HG02642 (cell line): ENCODE measurements around the gene EVA1B.
A peak's percentile ranks its signal among the peaks of the same experiment; 100 is the strongest.

Experiments
- ATAC-seq: cut with Tn5 transposase; IDR thresholded peaks from one replicate; pipeline ENCODE4 v1.9.1; 2021; ENCODE audit warnings: mild to moderate bottlenecking; ENCODE audit not compliant: unreplicated experiment, poor library complexity

Gene EVA1B

GRCh38 chr1:36346741-36347370 is 23.4 kb upstream of the EVA1B start:
- ATAC-seq: no peak

- ATAC-seq: no peak
Measured at GRCh38 chr1:36345353-36345752, 21.9 kb upstream of the EVA1B start.

GRCh38 chr1:36344395-36344680 is 20.9 kb upstream of the EVA1B start:
- ATAC-seq: no peak

GRCh38 chr1:36343651-36344394 is 20.4 kb upstream of the EVA1B start:
- no peak for ATAC-seq

- ATAC-seq: no peak
Measured at GRCh38 chr1:36342426-36343185, 19.2 kb upstream of the EVA1B start.

GRCh38 chr1:36341626-36342320 is 18.3 kb upstream of the EVA1B start:
- no peak for ATAC-seq

- no peak for ATAC-seq
Measured at GRCh38 chr1:36339615-36340014, 16.2 kb upstream of the EVA1B start.

GRCh38 chr1:36339215-36339614 is 15.8 kb upstream of the EVA1B start:
- no peak for ATAC-seq

- no peak for ATAC-seq
Measured at GRCh38 chr1:36337830-36338229, 14.4 kb upstream of the EVA1B start.

- ATAC-seq: no peak
Measured at GRCh38 chr1:36330940-36331339, 7.5 kb upstream of the EVA1B start.

GRCh38 chr1:36329817-36330216 is 6.4 kb upstream of the EVA1B start:
- ATAC-seq: no peak

- no peak for ATAC-seq
Measured at GRCh38 chr1:36328713-36329112, 5.3 kb upstream of the EVA1B start.

- ATAC-seq: no peak
Measured at GRCh38 chr1:36328088-36328480, 4.6 kb upstream of the EVA1B start.

- no peak for ATAC-seq
Measured at GRCh38 chr1:36327421-36328087, 4.1 kb upstream of the EVA1B start.

- ATAC-seq: no peak
Measured at GRCh38 chr1:36326499-36326898, 3.1 kb upstream of the EVA1B start.

GRCh38 chr1:36324353-36324703 is 883 bp upstream of the EVA1B start:
- no peak for ATAC-seq

GRCh38 chr1:36322786-36323635 is 434 bp downstream of the EVA1B start:
- peak; percentile 38 for ATAC-seq

GRCh38 chr1:36322041-36322785 is 1.2 kb downstream of the EVA1B start:
- ATAC-seq: no peak
